Effector CD4-positive, alpha-beta T cell (primary cell): ENCODE data around the gene NKAIN2.

ENCODE experiments used
- DNase-seq: peaks from one replicate; pipeline ENCODE4 v3.0.0-alpha.2; 2020

Gene NKAIN2

GRCh38 chr6:123810214-123810613, 6.5 kb downstream of the NKAIN2 start:
- no peak for DNase-seq

- DNase-seq, result no peak
Observed at GRCh38 chr6:123810948-123811347, 7.3 kb downstream of the NKAIN2 start.

GRCh38 chr6:123811378-123811777, 7.7 kb downstream of the NKAIN2 start:
- no peak for DNase-seq

GRCh38 chr6:123812621-123813020, 9.0 kb downstream of the NKAIN2 start:
- no peak for DNase-seq

GRCh38 chr6:123821112-123821511, 17.4 kb downstream of the NKAIN2 start:
- no peak for DNase-seq

GRCh38 chr6:123829302-123829953, 25.8 kb downstream of the NKAIN2 start:
- no peak for DNase-seq

- no peak for DNase-seq
Observed at GRCh38 chr6:123830120-123830519, 26.5 kb downstream of the NKAIN2 start.

GRCh38 chr6:123838505-123839234, 35.0 kb downstream of the NKAIN2 start:
- DNase-seq, result no peak

GRCh38 chr6:123841067-123841896, 37.6 kb downstream of the NKAIN2 start:
- no peak for DNase-seq

- no peak for DNase-seq
Observed at GRCh38 chr6:123844011-123844410, 40.3 kb downstream of the NKAIN2 start.

- no peak for DNase-seq
Observed at GRCh38 chr6:123848347-123848746, 44.7 kb downstream of the NKAIN2 start.

GRCh38 chr6:123849406-123849805, 45.7 kb downstream of the NKAIN2 start:
- no peak for DNase-seq

GRCh38 chr6:123850555-123850954, 46.9 kb downstream of the NKAIN2 start:
- no peak for DNase-seq

GRCh38 chr6:123854201-123854600, 50.5 kb downstream of the NKAIN2 start:
- DNase-seq, result no peak

- DNase-seq, result no peak
Observed at GRCh38 chr6:123855506-123855905, 51.8 kb downstream of the NKAIN2 start.

GRCh38 chr6:123859291-123859690, 55.6 kb downstream of the NKAIN2 start:
- no peak for DNase-seq

GRCh38 chr6:123869334-123869733, 65.7 kb downstream of the NKAIN2 start:
- no peak for DNase-seq

GRCh38 chr6:123873974-123874373, 70.3 kb downstream of the NKAIN2 start:
- DNase-seq, result no peak

GRCh38 chr6:123875784-123876183, 72.1 kb downstream of the NKAIN2 start:
- no peak for DNase-seq

GRCh38 chr6:123879749-123880148, 76.1 kb downstream of the NKAIN2 start:
- DNase-seq, result no peak

- DNase-seq, result no peak
Observed at GRCh38 chr6:123888771-123889513, 85.3 kb downstream of the NKAIN2 start.

GRCh38 chr6:123895346-123895745, 91.7 kb downstream of the NKAIN2 start:
- DNase-seq, result no peak

GRCh38 chr6:123895806-123896205, 92.1 kb downstream of the NKAIN2 start:
- no peak for DNase-seq
